HG02973 (cell line): Measurements from ENCODE around the gene NLGN1.

Experiments used
- ATAC-seq: cut with Tn5 transposase; IDR thresholded peaks from one replicate; pipeline ENCODE4 v1.9.1; 2021; ENCODE audit warnings: moderate library complexity; ENCODE audit not compliant: unreplicated experiment

Gene NLGN1

GRCh38 chr3:173630849-173631248 is 233.3 kb downstream of the NLGN1 start:
- no peak for ATAC-seq

DNA sequence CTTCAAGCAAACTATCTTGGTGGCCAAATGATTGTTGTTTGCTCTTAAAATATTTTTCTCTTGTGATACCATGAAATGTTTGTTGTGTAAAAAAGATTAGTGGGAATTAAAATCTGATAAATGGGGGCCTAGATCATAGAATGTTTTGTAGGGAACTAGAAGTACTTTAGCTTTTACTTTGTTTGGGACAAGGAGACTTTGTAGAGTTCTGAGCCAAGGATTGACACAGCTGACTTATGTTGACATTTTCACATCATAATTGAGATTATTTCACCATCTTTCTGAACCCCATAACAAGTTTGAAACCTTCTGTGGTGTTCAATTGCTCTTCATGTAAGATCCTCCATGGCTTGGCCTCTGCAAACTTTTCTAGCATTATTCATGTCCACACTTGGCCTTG is 235.4 kb downstream of the NLGN1 start:
- ATAC-seq: no peak

- ATAC-seq: no peak
Observed at GRCh38 chr3:173635826-173636225, 238.3 kb downstream of the NLGN1 start.

DNA sequence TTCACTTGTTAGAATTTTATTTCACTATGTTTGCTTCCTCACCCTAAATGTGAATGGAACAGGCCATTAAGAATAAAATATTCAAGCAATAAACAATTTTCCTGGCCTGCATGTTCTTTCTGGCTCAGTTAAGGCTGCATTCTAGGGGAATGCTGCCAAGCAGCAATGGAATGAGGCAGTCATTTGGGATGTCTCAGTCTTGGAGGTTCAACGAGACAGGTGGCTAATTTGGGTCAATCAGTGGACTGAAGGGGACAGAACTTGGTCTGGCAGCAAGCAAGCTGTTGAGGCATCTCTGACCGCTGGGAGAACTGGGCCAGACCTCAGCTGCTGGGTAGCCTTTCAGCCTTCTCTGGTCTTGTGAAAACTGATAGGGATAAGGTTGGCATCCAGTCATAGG is 241.6 kb downstream of the NLGN1 start:
- no peak for ATAC-seq

- ATAC-seq: no peak
Observed at GRCh38 chr3:173641696-173642095, 244.2 kb downstream of the NLGN1 start.

DNA sequence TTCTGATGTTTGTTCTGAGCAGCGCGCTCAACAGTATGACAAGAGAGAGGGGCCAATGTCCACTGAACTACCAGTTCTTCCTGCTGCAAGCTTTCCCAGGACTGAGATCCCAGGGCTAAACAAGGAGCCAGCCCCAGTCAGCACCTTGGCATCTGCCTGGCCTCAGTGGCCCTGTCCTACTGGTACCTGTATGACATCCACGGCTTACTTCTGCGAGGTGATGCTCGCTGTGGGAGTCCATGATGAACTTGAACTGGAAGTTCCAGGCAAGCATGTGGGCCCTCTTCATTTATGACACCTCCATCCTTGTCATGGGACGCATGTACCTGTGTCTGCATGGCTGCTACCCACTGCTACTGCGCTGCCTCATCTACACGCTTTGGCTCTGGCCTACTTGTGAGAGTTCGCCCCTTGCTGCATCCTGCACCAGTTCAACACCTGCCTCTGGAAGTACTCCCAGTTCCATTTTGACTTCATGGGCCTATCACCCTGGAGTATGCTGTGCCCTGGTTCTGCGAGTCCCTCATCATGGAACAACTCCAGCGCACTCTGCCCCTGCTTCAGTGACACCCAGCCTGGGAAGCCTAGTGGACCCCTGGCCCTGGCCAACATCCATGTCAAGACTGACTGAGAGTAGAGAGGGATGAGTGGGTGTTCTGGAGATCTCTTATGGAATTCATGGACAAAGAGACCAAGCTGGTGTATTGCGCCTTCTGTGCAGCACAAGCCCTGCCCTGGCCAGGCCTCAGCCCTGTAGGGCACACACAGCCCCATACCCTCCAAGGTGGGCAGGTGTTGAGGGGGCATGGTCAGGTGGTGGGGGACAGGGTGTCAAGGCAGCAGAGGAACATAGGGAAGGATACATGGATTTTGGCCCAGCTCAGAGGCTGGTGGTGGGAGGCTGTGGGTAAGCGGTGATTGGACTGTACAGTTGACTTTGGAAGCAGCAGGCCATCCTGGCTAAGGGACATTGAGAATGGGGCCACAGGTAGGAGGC is 246.8 kb downstream of the NLGN1 start:
- no peak for ATAC-seq

GRCh38 chr3:173650596-173650995 is 253.1 kb downstream of the NLGN1 start:
- ATAC-seq: no peak

- no peak for ATAC-seq
Observed at GRCh38 chr3:173652093-173652492, 254.5 kb downstream of the NLGN1 start.

GRCh38 chr3:173653781-173654180 is 256.2 kb downstream of the NLGN1 start:
- no peak for ATAC-seq

DNA sequence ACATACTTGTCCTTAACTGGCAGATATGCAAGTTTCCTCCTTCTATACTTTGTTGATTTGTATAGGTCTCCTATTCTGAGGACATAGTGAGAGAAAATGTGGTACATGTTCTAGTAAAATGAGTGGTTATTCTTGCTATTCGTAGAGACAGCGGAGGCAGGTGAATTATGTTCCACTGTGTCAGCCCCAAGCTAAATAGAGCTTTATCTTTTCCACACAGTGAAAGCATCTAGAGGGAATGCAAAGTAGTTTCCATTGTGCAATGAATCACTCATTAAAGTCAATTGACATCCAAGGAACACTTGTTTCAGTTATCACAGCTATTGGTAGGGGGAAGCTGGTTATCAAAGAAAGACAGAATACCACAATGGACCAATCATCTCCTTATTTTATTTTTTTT is 262.4 kb downstream of the NLGN1 start:
- no peak for ATAC-seq

- ATAC-seq: no peak
Observed at GRCh38 chr3:173660645-173661299, 263.2 kb downstream of the NLGN1 start.

DNA sequence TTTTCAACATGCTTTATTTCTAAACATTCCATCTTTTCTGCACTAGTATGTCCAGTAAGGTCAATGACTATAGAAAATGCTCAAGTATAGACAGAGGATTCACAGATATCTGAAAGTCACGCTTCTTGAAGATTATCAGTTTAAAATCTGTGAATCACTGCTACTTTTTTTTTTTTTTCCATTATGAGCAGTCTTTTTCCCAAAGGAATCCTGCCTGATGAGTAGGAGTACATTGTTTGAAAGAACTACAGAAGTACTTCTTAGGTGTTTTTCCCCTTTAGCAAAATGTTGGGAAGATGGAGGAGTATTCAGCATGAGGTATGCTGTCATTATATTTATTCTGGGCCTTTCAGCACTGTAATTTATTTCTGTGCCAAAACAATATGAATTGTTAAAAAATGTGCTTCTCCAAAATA is 266.2 kb downstream of the NLGN1 start:
- ATAC-seq: no peak

DNA sequence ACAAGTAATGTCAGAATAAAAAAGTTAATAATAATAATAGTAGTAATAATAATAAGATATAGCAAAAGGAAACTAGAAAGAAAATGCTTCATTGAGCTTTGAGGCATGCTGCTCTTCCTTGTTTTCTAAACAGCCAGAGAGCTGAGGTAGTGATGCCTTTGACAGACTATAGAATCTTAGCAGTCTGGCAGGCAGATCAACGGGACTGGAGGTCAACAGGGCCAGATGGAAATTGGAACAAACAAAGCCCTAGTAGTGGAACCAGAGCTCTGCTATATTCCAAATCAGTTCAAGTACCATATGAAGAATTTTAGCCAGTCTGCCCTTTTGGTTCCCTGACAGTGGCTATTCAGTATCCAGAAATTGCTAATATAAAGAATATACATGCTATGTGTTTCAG is 278.6 kb downstream of the NLGN1 start:
- no peak for ATAC-seq

DNA sequence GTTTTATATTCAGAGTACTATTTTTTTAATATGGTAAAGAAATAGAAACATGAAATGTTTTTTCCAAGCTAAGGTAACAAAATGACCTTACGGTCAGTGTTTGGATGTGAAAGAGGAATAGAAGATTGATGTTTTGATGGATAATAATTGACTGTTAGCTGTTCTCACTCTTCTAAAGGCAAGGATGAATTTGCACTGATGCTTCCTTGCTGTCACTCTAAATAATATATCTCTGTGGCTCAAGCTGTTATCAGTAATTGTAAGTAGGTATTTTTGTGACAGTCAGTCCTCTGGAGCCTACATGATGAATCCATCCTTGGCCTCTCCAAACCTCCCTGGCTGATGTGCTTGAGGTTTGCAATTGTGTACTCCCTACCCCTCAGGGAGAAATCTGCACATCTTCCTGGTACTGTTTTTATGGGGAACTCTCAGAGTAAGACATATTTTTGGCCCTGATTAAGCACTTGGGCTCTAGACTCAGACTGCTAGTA is 283.7 kb downstream of the NLGN1 start:
- no peak for ATAC-seq

DNA sequence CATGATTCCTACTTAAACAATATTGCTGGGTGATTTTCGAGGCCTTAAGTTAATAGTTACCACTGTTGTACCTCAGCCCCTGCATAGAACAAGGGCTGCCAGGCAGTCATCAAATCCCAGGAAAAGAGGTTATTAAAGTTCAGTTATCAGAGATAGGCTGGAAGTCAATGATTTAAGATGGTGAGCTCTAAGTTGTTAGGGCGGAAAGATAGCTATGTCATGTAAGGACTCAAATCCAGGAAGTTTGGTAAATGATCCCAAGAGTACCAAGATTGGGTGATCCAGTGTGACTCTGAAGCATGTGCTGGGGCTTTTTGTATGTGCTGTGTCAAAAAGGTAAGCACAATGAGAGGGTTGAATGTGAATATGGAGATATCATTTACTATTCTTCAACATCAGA is 287.9 kb downstream of the NLGN1 start:
- ATAC-seq: no peak

GRCh38 chr3:173688216-173688842 is 290.8 kb downstream of the NLGN1 start:
- ATAC-seq: no peak

DNA sequence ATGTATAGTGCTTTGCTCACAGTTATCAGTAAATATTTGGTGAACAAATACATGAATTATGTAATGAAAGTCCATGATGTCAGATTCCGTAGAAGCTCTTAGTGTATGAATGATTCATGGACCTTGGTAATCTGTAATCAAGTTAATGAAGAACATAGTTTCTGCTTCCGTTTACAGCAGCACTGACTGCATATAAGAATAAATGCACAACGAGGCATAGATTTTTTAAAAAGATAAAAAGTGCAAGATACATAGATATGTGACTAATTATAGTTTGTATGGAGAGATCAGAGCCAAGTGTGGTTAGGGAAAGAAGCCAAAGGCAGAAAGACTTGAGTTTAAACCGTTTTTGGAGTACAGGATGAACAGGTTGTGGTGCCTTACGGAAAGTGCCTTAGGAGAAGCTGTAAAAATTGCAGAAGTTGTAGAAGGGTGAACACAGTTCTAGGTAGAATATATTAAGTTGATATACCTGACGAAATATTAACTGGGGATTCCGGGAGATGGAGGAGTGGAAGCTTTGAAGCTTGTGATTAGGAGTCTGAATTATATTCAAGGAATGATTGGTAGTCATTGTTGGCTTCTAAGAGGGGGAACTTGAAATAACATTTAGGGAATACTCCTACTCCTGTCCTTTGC is 293.1 kb downstream of the NLGN1 start:
- ATAC-seq: no peak

DNA sequence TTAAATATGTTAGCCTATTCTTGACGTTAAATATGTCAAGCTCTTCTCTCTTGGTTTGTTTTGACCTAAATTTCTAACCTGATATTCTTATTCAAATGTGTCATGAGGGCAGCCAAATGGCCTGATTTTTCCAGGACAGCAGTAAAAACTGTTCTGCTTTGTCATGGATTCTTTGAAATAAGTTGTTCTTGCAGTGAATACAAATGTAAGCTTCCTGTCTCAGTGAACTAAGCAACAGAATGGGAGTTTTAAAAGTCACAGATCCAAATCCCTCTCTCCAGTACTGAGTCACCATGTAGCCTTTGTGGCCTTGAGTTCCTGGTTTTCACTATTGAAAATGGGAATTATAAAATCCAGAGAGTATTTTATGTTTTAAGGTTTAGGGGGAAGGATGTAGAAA is 301.8 kb downstream of the NLGN1 start:
- no peak for ATAC-seq

- no peak for ATAC-seq
Observed at GRCh38 chr3:173700336-173700735, 302.8 kb downstream of the NLGN1 start.

DNA sequence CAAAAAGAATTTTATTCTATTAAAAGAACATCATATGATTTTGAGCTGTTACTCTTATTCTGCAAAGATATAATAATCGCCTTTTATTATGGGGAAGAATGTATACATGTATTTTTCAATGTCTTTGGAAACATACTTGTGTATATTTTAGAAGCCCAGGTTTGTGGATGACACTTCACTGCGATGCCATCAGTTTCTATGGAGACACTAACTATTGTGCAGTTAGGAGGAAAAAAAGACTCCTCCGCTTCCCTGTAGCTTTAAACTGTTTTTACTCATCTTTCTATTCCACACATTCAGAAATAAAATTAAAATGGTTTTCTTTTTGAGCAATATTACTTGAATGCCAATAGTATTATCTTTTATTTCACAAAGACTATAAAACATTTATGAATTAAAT is 305.0 kb downstream of the NLGN1 start:
- no peak for ATAC-seq

- no peak for ATAC-seq
Observed at GRCh38 chr3:173703771-173704170, 306.2 kb downstream of the NLGN1 start.
